Fibroblast of lung (primary cell): ENCODE results near the gene ZNF319. TPM values are rescaled to one million over a fixed set of nuclear protein-coding genes. Genes with fewer than 3 reads are reported as not detected.

ENCODE experiments used
- DNase-seq, 2 donors: peaks; one replicate each; pipeline versions ENCODE4 v3.0.0 to v3.0.0-alpha.2; 2010; ENCODE audit warnings: low read depth in 2 of 2
- H2AFZ ChIP-seq: 2 replicates; pipeline ENCODE4 v1.5.1; 2012; ENCODE audit warnings: low read length, control low read depth, inconsistent platforms
- H3K27ac ChIP-seq: 2 replicates; pipeline ENCODE4 v1.5.1; 2011; ENCODE audit warnings: low read length, control low read depth; ENCODE audit not compliant: insufficient read depth
- H3K27me3 ChIP-seq: 2 replicates; pipeline ENCODE4 v1.5.1; 2011; ENCODE audit warnings: mild to moderate bottlenecking, low read length; ENCODE audit not compliant: control insufficient read depth, insufficient read depth
- H3K36me3 ChIP-seq: 2 replicates; pipeline ENCODE4 v1.5.1; 2011; ENCODE audit warnings: low read length; ENCODE audit not compliant: control insufficient read depth, insufficient read depth
- H3K4me1 ChIP-seq: 2 replicates; pipeline ENCODE4 v1.5.1; 2011; ENCODE audit warnings: low read length; ENCODE audit not compliant: control insufficient read depth, insufficient read depth; ENCODE audit errors: extremely low read depth
- H3K4me2 ChIP-seq: 2 replicates; pipeline ENCODE4 v1.5.1; 2011; ENCODE audit warnings: low read length, control low read depth; ENCODE audit not compliant: insufficient read depth; ENCODE audit errors: extremely low read depth
- H3K4me3 ChIP-seq, 4 experiments: fragments of 200-600 bp in 1 of 4; sonication (generic) in 1 of 4; replicated peaks in 1 of 4; 2 replicates each; pipeline ENCODE4 v1.5.1; 2011 to 2016; ENCODE audit warnings: low read length in 4 of 4, low read depth in 3 of 4, mild to moderate bottlenecking in 3 of 4, control low read depth in 2 of 4, inconsistent platforms in 1 of 4, mixed read lengths in 1 of 4; ENCODE audit not compliant: insufficient read depth in 1 of 4; ENCODE audit errors: control extremely low read depth in 1 of 4
- H3K79me2 ChIP-seq: 2 replicates; pipeline ENCODE4 v1.5.1; 2012; ENCODE audit warnings: mild to moderate bottlenecking, low read length, inconsistent platforms; ENCODE audit not compliant: control insufficient read depth, insufficient read depth
- H3K9ac ChIP-seq: 2 replicates; pipeline ENCODE4 v1.5.1; 2011; ENCODE audit warnings: mild to moderate bottlenecking, low read length, control low read depth; ENCODE audit not compliant: insufficient read depth
- H3K9me3 ChIP-seq: 2 replicates; pipeline ENCODE4 v1.5.1; 2012; ENCODE audit warnings: low read depth, low read length; ENCODE audit not compliant: control insufficient read depth, insufficient read depth
- H4K20me1 ChIP-seq: 2 replicates; pipeline ENCODE4 v1.5.1; 2011; ENCODE audit warnings: low read length; ENCODE audit not compliant: control insufficient read depth, insufficient read depth; ENCODE audit errors: extremely low read depth
- EZH2 ChIP-seq: IDR thresholded peaks from 2 replicates; pipeline ENCODE4 v1.5.1; 2012; ENCODE audit warnings: low read length, control low read depth, mild to moderate bottlenecking; ENCODE audit errors: missing control alignments
- polyA plus RNA-seq, 2 donors: library from polyadenylated mRNA; depleted of rRNA in 1 of 2; stranded (reverse) in 1 of 2; unstranded in 1 of 2; fragments of >200 nt; gene quantifications; 2 replicates each; pipeline ENCODE4 v1.2.1, GENCODE V29; 2011 to 2012; ENCODE audit warnings: missing spikeins in 1 of 2
- total RNA-seq: library from RNA; depleted of rRNA; stranded (reverse); fragments of >200 nt; gene quantifications from 2 replicates; pipeline ENCODE4 v1.2.1, GENCODE V29; 2014
- TF ChIP-seq, protein P1 (sequence below), 2 donors: IDR thresholded peaks in 1 of 2; conservative IDR thresholded peaks in 1 of 2; 1 replicate in 1 of 2; 2 replicates in 1 of 2; pipeline ENCODE4 v1.5.1; 2011 to 2012; ENCODE audit warnings: low read length in 2 of 2, control low read depth in 1 of 2, inconsistent platforms in 1 of 2, low read depth in 1 of 2, mild to moderate bottlenecking in 1 of 2

The ZNF319 gene
- total and polyA plus RNA-seq, 2 donors (not counting 1 experiment from before 2014, with no cell fraction given), result 2.6 to 4.1 TPM

DNA sequence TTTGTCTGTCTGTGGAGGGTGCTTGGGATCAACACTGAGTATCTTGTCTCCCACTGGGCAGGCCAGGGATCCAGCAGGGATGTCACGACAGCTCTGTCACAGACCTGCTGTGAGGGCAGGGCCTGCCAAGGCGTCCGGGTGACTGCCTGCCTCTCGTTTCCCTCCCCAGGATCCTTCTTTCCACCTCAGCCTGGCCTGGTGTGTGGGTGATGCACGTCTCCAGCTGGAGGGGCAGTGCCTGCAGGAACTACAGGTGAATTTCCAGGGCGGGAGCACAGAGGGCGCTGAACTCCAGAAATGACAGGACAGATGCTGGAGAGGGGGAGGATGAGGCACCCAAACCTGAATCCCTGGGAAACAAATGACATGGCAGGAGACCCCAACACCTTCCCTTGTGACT lies 18.3 kb upstream of the ZNF319 start:
- DNase-seq, result no peak
- TF ChIP-seq EZH2, result no peak
- TF ChIP-seq, protein P1, sequence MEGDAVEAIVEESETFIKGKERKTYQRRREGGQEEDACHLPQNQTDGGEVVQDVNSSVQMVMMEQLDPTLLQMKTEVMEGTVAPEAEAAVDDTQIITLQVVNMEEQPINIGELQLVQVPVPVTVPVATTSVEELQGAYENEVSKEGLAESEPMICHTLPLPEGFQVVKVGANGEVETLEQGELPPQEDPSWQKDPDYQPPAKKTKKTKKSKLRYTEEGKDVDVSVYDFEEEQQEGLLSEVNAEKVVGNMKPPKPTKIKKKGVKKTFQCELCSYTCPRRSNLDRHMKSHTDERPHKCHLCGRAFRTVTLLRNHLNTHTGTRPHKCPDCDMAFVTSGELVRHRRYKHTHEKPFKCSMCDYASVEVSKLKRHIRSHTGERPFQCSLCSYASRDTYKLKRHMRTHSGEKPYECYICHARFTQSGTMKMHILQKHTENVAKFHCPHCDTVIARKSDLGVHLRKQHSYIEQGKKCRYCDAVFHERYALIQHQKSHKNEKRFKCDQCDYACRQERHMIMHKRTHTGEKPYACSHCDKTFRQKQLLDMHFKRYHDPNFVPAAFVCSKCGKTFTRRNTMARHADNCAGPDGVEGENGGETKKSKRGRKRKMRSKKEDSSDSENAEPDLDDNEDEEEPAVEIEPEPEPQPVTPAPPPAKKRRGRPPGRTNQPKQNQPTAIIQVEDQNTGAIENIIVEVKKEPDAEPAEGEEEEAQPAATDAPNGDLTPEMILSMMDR (conservative IDR thresholded peaks at IDR 0.05 in 1 of 2, IDR thresholded peaks at IDR 0.05 in 1 of 2; ENCODE audit: low read depth in 1 of 2, low read length in 2 of 2), result no peak
- Histone ChIP-seq H3K9ac (no peak overlapping the region), H3K27ac (no peak overlapping the region), H3K9me3 (no peaks in the 10 kb centered on the region), H3K27me3 (no peaks in the 10 kb centered on the region), H2AFZ (no peak overlapping the region), H3K4me3 (no peak overlapping the region), H3K36me3 (no peaks in the 10 kb centered on the region), H3K4me1 (peaks cover 16% of the 10 kb centered on the region), H3K79me2 (no peaks in the 10 kb centered on the region), H4K20me1 (no peaks in the 10 kb centered on the region), H3K4me2 (no peak overlapping the region)

- no peak for DNase-seq
- Histone ChIP-seq H3K4me1 (peaks cover 5% of the 10 kb centered on the region), H3K9me3 (no peaks in the 10 kb centered on the region), H3K79me2 (no peaks in the 10 kb centered on the region), H3K9ac (no peak overlapping the region), H3K4me2 (no peak overlapping the region), H4K20me1 (no peaks in the 10 kb centered on the region), H3K36me3 (peaks cover 4% of the 10 kb centered on the region), H3K27me3 (no peaks in the 10 kb centered on the region), H2AFZ (no peak overlapping the region), H3K4me3 (no peak overlapping the region), H3K27ac (no peak overlapping the region)
- TF ChIP-seq EZH2, result no peak
- TF ChIP-seq, protein P1 (conservative IDR thresholded peaks at IDR 0.05 in 1 of 2, IDR thresholded peaks at IDR 0.05 in 1 of 2; ENCODE audit: low read depth in 1 of 2, low read length in 2 of 2), result no peak
Observed at GRCh38 chr16:58016840-58017446, 16.5 kb upstream of the ZNF319 start.

- H3K36me3 ChIP-seq, result peaks cover 8% of the 10 kb centered on the region
- H3K9me3 ChIP-seq, result no peaks in the 10 kb centered on the region
- no peak overlapping the region for H3K9ac ChIP-seq
- TF ChIP-seq EZH2, result no peak
- TF ChIP-seq, protein P1 (conservative IDR thresholded peaks at IDR 0.05 in 1 of 2, IDR thresholded peaks at IDR 0.05 in 1 of 2; ENCODE audit: low read depth in 1 of 2, low read length in 2 of 2), result no peak
- no peak overlapping the region for H3K27ac ChIP-seq
- no peak overlapping the region for H2AFZ ChIP-seq
- no peak for DNase-seq
- H3K4me2 ChIP-seq, result no peak overlapping the region
- H3K27me3 ChIP-seq, result no peaks in the 10 kb centered on the region
- H3K79me2 ChIP-seq, result no peaks in the 10 kb centered on the region
- H4K20me1 ChIP-seq, result no peaks in the 10 kb centered on the region
- no peak overlapping the region for H3K4me3 ChIP-seq
- peaks cover 2% of the 10 kb centered on the region for H3K4me1 ChIP-seq
Observed at GRCh38 chr16:58013201-58013956, 12.9 kb upstream of the ZNF319 start.
